HTR-8/SVneo (cell line): ENCODE data around the gene MS4A15.
"Not testable (repeated sequence)": the region's sequence is repeated elsewhere in the genome, so short reads cannot be mapped to it uniquely, and the experiment has no call there.

ENCODE experiments used
- DNase-seq: peaks from one replicate; pipeline ENCODE4 v3.0.0; 2011; ENCODE audit warnings: low spot score, mixed read lengths; ENCODE audit not compliant: insufficient read length
- FAIRE-seq: peaks from 2 replicates; lab custom pipeline; 2011; peaks lifted over from hg19 to GRCh38; lab: Jason Lieb, UNC

Gene MS4A15

GRCh38 chr11:60750911-60751310 lies 5.8 kb upstream of the MS4A15 start:
- FAIRE-seq (no peak), DNase-seq (no peak)

GRCh38 chr11:60753309-60753708 lies 3.4 kb upstream of the MS4A15 start:
- FAIRE-seq = no peak

DNA sequence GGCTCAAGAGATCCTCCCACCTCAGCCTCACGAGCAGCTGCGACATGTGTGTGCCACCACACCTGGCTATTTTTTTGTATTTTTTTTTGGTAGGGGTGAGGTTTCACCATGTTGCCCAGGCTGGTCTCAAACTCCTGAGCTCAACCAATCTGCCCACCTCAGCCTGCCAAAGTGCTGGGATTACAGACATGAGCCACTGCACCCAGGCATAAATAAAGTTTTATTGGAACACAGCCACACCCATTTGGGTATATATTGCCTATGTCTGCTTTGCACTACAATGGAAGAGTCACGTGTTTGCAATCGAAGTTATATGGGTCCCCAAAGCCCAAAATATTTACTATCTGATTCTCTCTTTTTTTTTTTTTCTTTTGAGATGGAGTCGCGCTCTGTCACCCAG lies 1.8 kb upstream of the MS4A15 start:
- no peak for DNase-seq
- no peak for FAIRE-seq

More at GRCh38 chr11:60753309-60753708, 3.4 kb upstream of the MS4A15 start:
- no peak for DNase-seq

DNA sequence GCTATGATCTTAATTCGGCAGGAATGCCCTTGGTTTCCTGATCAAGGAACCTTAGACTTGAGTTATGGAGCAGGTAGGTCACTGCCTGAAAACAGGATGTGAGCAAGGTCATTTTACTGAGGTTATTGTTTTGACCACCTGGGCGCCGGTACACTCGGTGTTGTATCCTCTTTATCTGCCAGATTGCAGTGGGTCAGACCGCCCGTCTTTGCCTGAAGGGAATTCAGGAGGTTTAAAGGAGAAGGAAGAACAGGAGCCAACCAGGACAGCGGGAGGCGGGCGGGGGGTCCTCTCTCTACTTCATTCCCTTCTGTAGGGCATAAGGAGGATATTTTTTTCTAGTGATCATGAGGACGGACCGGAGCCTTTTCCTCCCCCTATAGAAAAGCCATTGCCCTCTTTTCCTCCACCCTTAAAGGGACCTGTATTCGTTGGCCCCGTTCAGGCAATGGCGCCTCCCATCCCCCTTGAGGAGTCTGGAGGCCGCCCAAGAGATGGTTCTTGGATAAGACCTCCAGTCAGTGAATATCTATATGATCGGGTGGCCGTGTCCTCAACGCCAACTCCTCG lies 649 bp downstream of the MS4A15 start:
- DNase-seq = no peak
- FAIRE-seq = no peak

GRCh38 chr11:60758671-60759070 lies 2.0 kb downstream of the MS4A15 start:
- FAIRE-seq, DNase-seq: not testable (repeated sequence)

- DNase-seq, FAIRE-seq: not testable (repeated sequence)
These were observed 3.0 kb downstream of the MS4A15 start for GRCh38 chr11:60759438-60760225.

DNA sequence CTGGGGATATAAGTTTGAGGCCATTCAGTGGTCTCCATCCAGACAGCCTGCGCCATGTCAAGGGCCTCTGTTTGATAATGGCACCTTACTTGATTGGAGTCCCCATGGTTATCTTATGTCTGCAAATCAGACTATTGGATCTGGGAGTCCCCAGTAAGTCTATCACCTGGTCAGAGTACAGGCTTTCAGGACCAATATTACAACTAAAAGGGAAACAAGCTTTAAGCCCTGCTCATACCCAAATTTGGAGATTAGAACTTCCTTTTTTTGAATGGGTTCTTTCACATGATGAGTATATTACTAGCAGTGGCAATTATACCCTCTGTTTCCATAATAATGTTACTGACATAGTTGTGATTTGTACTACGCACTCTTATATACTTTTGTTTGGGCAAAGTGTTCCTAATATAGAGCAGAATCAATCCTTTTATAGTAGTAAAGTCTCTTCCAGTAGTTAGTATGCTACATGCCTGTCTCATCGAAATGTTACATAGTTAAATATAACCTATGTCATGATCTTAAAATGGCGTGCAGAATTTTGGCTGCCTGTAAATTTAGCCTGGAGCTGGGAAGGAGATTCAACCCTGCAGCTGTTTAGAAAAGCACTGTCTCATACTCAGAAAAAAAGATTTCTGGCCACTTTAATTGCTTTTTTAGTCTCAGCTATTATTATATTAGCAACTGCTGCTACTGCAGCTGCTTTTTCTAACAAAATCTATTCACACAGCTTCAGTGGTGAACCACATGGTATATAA lies 4.9 kb downstream of the MS4A15 start:
- FAIRE-seq (no peak), DNase-seq (no peak)

GRCh38 chr11:60762851-60763691 lies 6.4 kb downstream of the MS4A15 start:
- no peak for DNase-seq
- no peak for FAIRE-seq

- DNase-seq = no peak
- FAIRE-seq = no peak
These were observed 7.2 kb downstream of the MS4A15 start for GRCh38 chr11:60763692-60764369.

GRCh38 chr11:60764879-60765278 lies 8.2 kb downstream of the MS4A15 start:
- FAIRE-seq = no peak
- DNase-seq = no peak

- DNase-seq (no peak), FAIRE-seq (no peak)
These were observed 8.7 kb downstream of the MS4A15 start for GRCh38 chr11:60765355-60765754.

DNA sequence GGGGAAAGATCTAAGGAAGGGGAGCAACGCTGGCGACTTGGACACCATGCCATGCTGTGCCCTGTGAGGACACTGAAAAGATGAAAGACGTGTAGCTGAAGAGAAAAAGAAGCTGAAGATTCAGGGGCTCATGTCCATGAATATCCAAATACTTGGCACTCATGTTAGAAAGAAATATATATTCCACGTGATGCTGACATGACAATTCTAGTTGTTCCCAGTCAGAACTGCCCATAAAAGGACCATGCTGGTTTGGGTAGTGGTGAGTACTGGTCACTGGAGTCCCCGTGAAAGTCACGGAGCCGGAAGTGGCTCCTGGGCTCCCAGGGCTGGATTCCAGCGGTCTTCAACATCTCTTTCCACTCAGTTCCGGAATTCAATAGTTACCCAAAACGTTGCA lies 9.9 kb downstream of the MS4A15 start:
- DNase-seq (no peak), FAIRE-seq (no peak)

- no peak for DNase-seq
- no peak for FAIRE-seq
These were observed 10.7 kb downstream of the MS4A15 start for GRCh38 chr11:60767388-60767811.

DNA sequence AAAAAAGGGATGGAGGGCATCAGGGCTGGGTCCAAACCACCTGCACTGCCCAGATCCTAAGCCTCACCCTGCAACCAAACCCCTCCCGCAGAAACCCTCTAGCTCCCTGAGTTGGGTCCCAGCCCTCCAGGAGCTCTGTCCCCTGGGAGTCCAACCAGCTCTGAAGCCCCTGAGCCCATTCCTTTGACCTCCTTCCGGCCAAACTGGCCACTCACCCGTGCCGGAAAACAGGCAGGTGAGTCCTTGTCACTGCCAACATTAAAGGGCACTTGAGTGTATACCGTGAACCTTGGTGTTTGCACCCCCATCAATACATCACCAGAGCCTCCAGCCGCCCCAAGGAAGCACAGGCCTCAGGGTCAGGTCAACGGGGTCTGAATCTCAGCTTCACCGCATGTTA lies 11.5 kb downstream of the MS4A15 start:
- no peak for FAIRE-seq

DNA sequence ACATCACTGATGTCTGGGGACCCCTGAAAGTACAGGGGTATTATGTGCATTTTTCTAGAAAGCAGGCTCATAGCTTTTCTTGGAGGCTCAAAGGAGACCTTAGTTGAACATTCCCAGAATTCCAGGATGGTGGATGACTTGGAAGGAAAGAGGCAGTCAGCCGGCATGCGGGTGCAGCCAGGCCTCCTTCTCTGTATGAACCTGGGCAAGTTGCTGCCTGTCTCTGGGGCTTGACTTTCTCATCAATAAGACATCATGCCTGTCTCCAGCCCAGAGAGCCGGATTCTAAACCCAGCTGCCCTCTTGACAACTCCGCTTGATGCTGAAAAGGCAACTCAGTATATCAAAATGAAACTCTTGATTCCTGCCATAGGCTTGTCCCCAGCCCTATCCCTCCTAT lies 12.6 kb downstream of the MS4A15 start:
- no peak for DNase-seq
- no peak for FAIRE-seq

More for the DNA sequence above, 11.5 kb downstream of the MS4A15 start:
- DNase-seq = no peak

DNA sequence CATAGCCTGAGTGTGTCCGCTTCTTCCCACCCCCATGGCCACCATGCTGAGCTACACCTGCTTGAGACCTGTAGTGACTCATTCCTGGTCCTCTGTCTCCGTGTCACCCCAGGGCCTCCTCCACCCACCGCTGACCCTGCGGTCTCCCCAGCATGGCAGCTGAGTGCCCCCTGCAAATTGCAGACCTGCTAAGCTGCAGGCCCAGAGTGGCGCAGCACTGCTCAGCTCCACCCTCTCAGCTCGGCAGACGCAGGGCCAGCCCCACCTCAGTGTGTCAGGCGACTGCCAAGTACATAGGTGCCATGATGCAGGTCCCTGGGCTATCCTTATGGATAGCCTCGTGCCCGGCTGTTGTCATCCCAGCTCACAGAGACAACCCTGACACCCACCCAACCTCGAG lies 13.1 kb downstream of the MS4A15 start:
- no peak for DNase-seq
- FAIRE-seq = no peak

DNA sequence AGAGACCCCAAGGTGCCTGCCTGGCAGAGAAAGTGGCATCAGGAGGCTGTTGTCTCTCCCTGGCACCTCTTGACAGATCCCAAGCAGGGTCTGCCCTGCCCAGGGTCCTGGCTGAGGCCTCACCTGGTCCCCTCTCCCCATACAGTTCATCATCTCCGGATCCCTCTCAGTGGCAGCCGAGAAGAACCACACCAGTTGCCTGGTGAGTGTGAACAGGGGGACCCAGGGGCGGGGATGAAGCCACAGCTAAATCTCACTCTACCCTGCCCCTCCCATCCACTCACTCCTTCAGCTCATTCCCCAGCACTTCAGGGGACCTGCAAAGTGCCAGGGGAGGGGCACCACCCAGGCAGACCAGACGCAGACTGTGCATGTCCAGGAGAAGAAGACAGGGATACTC lies 14.5 kb downstream of the MS4A15 start:
- DNase-seq (no peak), FAIRE-seq (no peak)

DNA sequence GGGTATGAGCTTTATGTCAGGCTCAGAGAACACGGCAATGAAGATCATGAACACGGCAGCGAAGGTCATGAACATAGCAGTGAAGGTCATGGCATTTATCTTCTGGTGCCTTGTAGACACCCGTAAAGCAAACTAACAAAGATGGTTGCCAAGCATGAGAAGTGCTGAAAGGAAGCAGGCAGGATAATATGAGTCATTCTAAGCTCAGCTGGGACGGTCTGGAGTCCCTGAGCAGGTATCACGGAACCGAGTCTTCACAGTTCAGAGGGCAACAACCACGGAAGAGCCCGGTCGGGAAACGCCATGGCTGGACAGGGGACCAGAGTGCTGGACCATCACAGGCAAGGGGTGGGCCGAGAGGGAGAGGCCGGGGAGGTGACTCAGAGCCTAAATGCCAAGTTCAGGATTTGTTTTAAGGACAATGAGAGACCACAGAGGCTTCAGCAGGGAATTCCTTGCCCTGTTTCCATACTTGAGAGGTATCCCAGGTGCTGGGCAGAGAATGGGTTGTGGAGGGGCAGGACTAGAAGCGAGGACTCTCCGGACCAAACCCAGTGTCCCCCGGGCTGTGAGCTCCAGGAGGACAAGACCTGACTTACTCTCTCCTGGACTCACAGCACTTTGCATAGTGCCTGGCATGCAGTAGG lies 15.3 kb downstream of the MS4A15 start:
- DNase-seq (no peak), FAIRE-seq (no peak)

GRCh38 chr11:60772666-60773065 lies 16.0 kb downstream of the MS4A15 start:
- no peak for DNase-seq
- FAIRE-seq = no peak
